Neuron (in vitro differentiated cells): ENCODE data around the gene MGAT3.

Experiments
- H2AFZ ChIP-seq: one replicate; pipeline ENCODE4 v1.6.1; 2013; ENCODE audit warnings: low read depth, mild to moderate bottlenecking, inconsistent platforms, low read length, moderate library complexity
- H3K27me3 ChIP-seq: one replicate; pipeline ENCODE4 v1.6.1; 2013; ENCODE audit warnings: low read length; ENCODE audit not compliant: insufficient read depth
- H3K36me3 ChIP-seq: one replicate; pipeline ENCODE4 v1.6.1; 2013; ENCODE audit warnings: low read length; ENCODE audit not compliant: insufficient read depth
- H3K4me1 ChIP-seq: one replicate; pipeline ENCODE4 v1.6.1; 2013; ENCODE audit warnings: low read length; ENCODE audit not compliant: insufficient read depth
- H3K4me3 ChIP-seq: 2 replicates; pipeline ENCODE4 v1.5.1; 2013; ENCODE audit warnings: mild to moderate bottlenecking, low read length, moderate library complexity
- H3K9me3 ChIP-seq: one replicate; pipeline ENCODE4 v1.6.1; 2013; ENCODE audit warnings: low read length

The MGAT3 gene

GRCh38 chr22:39472570-39473556, 16.1 kb downstream of the MGAT3 start:
- Histone ChIP-seq H3K9me3 (no peaks in the 10 kb centered on the region), H3K4me3 (no peak overlapping the region), H2AFZ (no peak overlapping the region), H3K36me3 (no peaks in the 10 kb centered on the region), H3K27me3 (no peaks in the 10 kb centered on the region), H3K4me1 (peaks cover 53% of the 10 kb centered on the region)

- Histone ChIP-seq H3K9me3 (no peaks in the 10 kb centered on the region), H3K4me3 (no peak overlapping the region), H2AFZ (no peak overlapping the region), H3K27me3 (no peaks in the 10 kb centered on the region), H3K36me3 (no peaks in the 10 kb centered on the region), H3K4me1 (peaks cover 53% of the 10 kb centered on the region)
These were observed 17.0 kb downstream of the MGAT3 start for GRCh38 chr22:39473851-39474250.

- Histone ChIP-seq H3K9me3 (no peaks in the 10 kb centered on the region), H3K27me3 (no peaks in the 10 kb centered on the region), H2AFZ (no peak overlapping the region), H3K4me3 (no peak overlapping the region), H3K4me1 (peaks cover 49% of the 10 kb centered on the region), H3K36me3 (no peaks in the 10 kb centered on the region)
These were observed 17.7 kb downstream of the MGAT3 start for GRCh38 chr22:39474351-39475111.

- no peak overlapping the region for H3K4me3 ChIP-seq
- no peaks in the 10 kb centered on the region for H3K36me3 ChIP-seq
- H2AFZ ChIP-seq = no peak overlapping the region
- peaks cover 40% of the 10 kb centered on the region for H3K4me1 ChIP-seq
- no peaks in the 10 kb centered on the region for H3K9me3 ChIP-seq
- no peaks in the 10 kb centered on the region for H3K27me3 ChIP-seq
These were observed 18.5 kb downstream of the MGAT3 start for GRCh38 chr22:39475337-39475736.

GRCh38 chr22:39475902-39476301, 19.1 kb downstream of the MGAT3 start:
- H3K36me3 ChIP-seq = no peaks in the 10 kb centered on the region
- H2AFZ ChIP-seq = no peak overlapping the region
- no peaks in the 10 kb centered on the region for H3K27me3 ChIP-seq
- no peaks in the 10 kb centered on the region for H3K9me3 ChIP-seq
- peaks cover 35% of the 10 kb centered on the region for H3K4me1 ChIP-seq
- no peak overlapping the region for H3K4me3 ChIP-seq

GRCh38 chr22:39476664-39477063, 19.9 kb downstream of the MGAT3 start:
- peaks cover 27% of the 10 kb centered on the region for H3K4me1 ChIP-seq
- no peaks in the 10 kb centered on the region for H3K9me3 ChIP-seq
- no peaks in the 10 kb centered on the region for H3K27me3 ChIP-seq
- H3K4me3 ChIP-seq = no peak overlapping the region
- H3K36me3 ChIP-seq = no peaks in the 10 kb centered on the region
- no peak overlapping the region for H2AFZ ChIP-seq

GRCh38 chr22:39477542-39477941, 20.7 kb downstream of the MGAT3 start:
- H3K4me1 ChIP-seq = peaks cover 19% of the 10 kb centered on the region
- no peaks in the 10 kb centered on the region for H3K9me3 ChIP-seq
- no peaks in the 10 kb centered on the region for H3K36me3 ChIP-seq
- H2AFZ ChIP-seq = no peak overlapping the region
- no peak overlapping the region for H3K4me3 ChIP-seq
- H3K27me3 ChIP-seq = no peaks in the 10 kb centered on the region

- no peaks in the 10 kb centered on the region for H3K36me3 ChIP-seq
- peaks cover 12% of the 10 kb centered on the region for H3K4me1 ChIP-seq
- no peak overlapping the region for H2AFZ ChIP-seq
These were observed 21.6 kb downstream of the MGAT3 start for GRCh38 chr22:39478441-39478850.

GRCh38 chr22:39479254-39479653, 22.4 kb downstream of the MGAT3 start:
- no peaks in the 10 kb centered on the region for H3K36me3 ChIP-seq
- no peak overlapping the region for H2AFZ ChIP-seq
- H3K4me3 ChIP-seq = no peak overlapping the region
- peaks cover 10% of the 10 kb centered on the region for H3K4me1 ChIP-seq
- H3K9me3 ChIP-seq = no peaks in the 10 kb centered on the region
- no peaks in the 10 kb centered on the region for H3K27me3 ChIP-seq

More at GRCh38 chr22:39478441-39478850, 21.6 kb downstream of the MGAT3 start:
- no peak overlapping the region for H3K4me3 ChIP-seq
- H3K9me3 ChIP-seq = no peaks in the 10 kb centered on the region
- H3K27me3 ChIP-seq = no peaks in the 10 kb centered on the region

GRCh38 chr22:39480557-39480956, 23.7 kb downstream of the MGAT3 start:
- no peaks in the 10 kb centered on the region for H3K27me3 ChIP-seq
- peaks cover 5% of the 10 kb centered on the region for H3K4me1 ChIP-seq
- H3K36me3 ChIP-seq = no peaks in the 10 kb centered on the region
- no peak overlapping the region for H3K4me3 ChIP-seq
- H3K9me3 ChIP-seq = no peaks in the 10 kb centered on the region
- no peak overlapping the region for H2AFZ ChIP-seq

- no peaks in the 10 kb centered on the region for H3K27me3 ChIP-seq
- peaks cover under 1% of the 10 kb centered on the region for H3K4me1 ChIP-seq
- no peaks in the 10 kb centered on the region for H3K9me3 ChIP-seq
- no peaks in the 10 kb centered on the region for H3K36me3 ChIP-seq
- no peak overlapping the region for H2AFZ ChIP-seq
- H3K4me3 ChIP-seq = no peak overlapping the region
These were observed 24.2 kb downstream of the MGAT3 start for GRCh38 chr22:39481054-39481453.

- Histone ChIP-seq H3K4me1 (no peaks in the 10 kb centered on the region), H3K27me3 (no peaks in the 10 kb centered on the region), H3K9me3 (no peaks in the 10 kb centered on the region), H3K4me3 (no peak overlapping the region), H3K36me3 (no peaks in the 10 kb centered on the region), H2AFZ (no peak overlapping the region)
These were observed 24.8 kb downstream of the MGAT3 start for GRCh38 chr22:39481595-39481994.

- Histone ChIP-seq H3K4me3 (no peak overlapping the region), H3K27me3 (no peaks in the 10 kb centered on the region), H3K4me1 (no peaks in the 10 kb centered on the region), H3K9me3 (no peaks in the 10 kb centered on the region), H2AFZ (no peak overlapping the region), H3K36me3 (peaks cover under 1% of the 10 kb centered on the region)
These were observed 26.0 kb downstream of the MGAT3 start for GRCh38 chr22:39482768-39483167.
